GM13977 (cell line): ENCODE measurements around the gene BBS5.
A peak's percentile ranks its signal among the peaks of the same experiment; 100 is the strongest.
"Not testable (repeated sequence)": the region's sequence is repeated elsewhere in the genome, so short reads cannot be mapped to it uniquely, and the experiment has no call there.

Experiments used
- DNase-seq: peaks from one replicate; pipeline ENCODE4 v3.0.0; 2012; ENCODE audit warnings: low spot score
- in situ Hi-C: fragments of 300-500 bp; cut with MboI; formaldehyde crosslinking; loops from one replicate; pipeline ENCODE4 v1.12.0; 2022; ENCODE audit warnings: low sequenced_read_pairs, low pct_unique_long_range_greater_than_20kb, mixed read lengths, inconsistent platforms; ENCODE audit not compliant: unreplicated experiment
- TF ChIP-seq, protein P1 (sequence below): IDR thresholded peaks from 2 replicates; pipeline ENCODE4 v1.5.1; 2012; ENCODE audit warnings: mild to moderate bottlenecking, control low read depth; ENCODE audit not compliant: insufficient read depth; ENCODE audit errors: extremely low read depth, missing control alignments

BBS5 gene

DNA sequence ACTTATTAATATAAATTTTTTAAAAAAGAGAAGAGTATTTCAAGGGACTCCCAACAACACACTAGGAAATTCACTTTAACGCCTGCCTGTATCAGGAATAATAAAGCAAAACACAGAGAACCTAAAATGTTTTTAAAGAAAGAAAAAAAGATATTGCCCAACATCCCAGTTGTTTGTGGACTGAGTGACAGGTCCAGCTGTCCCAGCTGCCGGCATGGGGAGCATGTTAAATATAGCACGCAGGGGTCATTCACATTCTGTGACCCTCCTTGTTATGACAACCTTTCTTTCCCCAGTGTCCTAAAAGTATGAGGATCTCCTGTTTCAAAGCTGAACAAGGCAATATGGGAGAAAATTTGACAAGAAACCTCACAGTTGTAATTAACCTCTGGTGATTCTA lies 34.6 kb downstream of the BBS5 start:
- no peak for DNase-seq
- in situ Hi-C loops: no loop called here
- TF ChIP-seq, protein P1, sequence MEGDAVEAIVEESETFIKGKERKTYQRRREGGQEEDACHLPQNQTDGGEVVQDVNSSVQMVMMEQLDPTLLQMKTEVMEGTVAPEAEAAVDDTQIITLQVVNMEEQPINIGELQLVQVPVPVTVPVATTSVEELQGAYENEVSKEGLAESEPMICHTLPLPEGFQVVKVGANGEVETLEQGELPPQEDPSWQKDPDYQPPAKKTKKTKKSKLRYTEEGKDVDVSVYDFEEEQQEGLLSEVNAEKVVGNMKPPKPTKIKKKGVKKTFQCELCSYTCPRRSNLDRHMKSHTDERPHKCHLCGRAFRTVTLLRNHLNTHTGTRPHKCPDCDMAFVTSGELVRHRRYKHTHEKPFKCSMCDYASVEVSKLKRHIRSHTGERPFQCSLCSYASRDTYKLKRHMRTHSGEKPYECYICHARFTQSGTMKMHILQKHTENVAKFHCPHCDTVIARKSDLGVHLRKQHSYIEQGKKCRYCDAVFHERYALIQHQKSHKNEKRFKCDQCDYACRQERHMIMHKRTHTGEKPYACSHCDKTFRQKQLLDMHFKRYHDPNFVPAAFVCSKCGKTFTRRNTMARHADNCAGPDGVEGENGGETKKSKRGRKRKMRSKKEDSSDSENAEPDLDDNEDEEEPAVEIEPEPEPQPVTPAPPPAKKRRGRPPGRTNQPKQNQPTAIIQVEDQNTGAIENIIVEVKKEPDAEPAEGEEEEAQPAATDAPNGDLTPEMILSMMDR: no peak

DNA sequence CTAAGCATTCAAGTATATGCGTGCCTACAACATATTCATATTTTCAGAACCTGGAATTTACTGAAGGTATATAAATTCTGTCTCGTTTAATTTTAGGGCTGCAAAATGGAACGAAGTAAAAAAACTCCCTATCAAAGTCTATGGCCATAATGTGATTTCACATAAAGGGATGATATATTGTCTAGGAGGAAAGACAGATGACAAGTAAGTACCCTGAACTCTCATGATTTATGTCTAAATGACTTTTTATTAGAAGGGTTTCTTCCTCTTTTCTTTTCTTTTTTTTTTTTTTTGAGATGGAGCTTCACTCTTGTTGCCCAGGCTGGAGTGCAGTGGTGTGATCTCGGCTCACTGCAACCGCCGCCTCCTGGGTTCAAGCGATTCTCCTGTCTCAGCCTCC lies 35.5 kb downstream of the BBS5 start:
- DNase-seq, in situ Hi-C loops: not testable (repeated sequence)

DNA sequence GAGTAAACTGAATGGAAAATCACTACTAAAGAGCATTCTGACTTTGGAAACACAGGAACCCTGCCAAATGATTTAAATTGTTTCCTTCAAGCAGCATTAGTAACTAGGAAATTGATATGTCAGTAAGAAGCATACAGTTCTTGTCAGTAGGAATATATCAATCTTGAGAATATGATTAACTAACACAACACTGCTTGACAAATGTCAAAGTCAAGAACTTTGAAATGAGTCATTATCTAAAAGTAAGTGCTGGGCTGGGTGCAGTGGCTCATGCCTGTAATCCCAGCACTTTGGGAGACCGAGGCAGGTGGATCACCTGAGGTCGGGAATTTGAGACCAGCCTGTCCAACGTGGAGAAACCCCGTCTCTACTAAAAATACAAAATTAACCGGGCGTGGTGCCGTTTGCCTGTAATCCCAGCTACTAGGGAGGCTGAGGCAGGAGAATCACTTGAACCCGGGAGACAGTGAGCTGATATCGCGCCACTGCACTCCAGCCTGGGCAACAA lies 37.2 kb downstream of the BBS5 start:
- DNase-seq, in situ Hi-C loops: not testable (repeated sequence)

DNA sequence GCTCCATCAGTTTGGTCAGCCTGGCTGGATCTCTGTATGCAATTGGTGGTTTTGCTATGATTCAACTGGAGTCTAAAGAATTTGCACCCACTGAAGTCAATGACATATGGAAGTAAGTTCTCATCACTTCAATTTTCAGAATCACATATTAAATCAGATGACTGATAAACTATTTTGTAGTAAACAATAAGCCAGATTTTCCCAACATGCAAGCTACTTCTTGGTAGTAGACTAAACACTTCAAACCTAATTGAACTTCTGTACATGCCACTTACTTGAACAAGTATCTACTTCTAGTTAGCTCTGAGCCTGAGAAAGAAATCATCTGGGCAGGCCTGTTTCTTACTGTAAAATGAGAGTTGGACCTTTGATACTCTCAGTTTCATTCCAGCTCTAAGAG lies 41.6 kb downstream of the BBS5 start:
- no peak for DNase-seq
- TF ChIP-seq, protein P1: no peak
- in situ Hi-C loops: no loop called here

DNA sequence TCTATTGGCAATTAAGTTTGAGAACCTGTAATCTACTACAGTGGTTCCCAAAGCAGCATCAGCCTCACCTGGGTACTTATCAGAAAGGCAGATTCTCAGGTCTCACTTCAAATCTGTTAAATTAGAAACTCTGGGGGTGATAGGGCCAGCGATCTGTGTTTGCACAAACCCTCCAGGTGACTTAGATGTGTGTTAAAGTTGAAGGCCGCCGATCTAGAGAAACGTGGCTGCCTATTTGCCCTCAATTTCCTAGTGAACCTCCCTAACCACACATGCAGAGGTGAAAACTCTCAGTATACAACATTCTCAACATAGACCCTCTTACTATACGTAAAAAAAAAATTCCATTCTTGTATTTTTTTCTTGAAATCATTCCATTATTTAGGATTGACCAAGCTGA lies 44.4 kb downstream of the BBS5 start:
- in situ Hi-C loops: no loop called here
- DNase-seq: no peak
- TF ChIP-seq, protein P1: no peak

DNA sequence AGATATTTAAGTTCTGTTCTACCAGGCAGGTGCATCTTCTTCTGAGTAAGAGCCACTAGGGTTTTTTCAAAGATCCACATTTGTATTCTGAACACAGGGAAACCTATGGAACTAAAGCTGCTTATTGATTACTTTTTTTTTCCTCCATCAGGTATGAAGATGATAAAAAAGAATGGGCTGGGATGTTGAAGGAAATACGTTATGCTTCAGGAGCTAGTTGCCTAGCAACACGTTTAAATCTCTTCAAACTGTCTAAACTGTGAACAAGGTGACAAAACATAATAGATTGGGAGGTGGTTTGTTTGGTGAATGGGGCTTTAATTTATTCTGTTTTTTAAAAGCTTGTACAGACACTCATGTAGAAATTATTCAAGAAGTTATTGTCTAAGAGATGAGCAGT lies 46.1 kb downstream of the BBS5 start:
- in situ Hi-C loops: loop anchor here (25.0 kb wide), 1 partner anchor 262 kb away; the partner anchor contains the start of gene SSB
- no peak for DNase-seq

DNA sequence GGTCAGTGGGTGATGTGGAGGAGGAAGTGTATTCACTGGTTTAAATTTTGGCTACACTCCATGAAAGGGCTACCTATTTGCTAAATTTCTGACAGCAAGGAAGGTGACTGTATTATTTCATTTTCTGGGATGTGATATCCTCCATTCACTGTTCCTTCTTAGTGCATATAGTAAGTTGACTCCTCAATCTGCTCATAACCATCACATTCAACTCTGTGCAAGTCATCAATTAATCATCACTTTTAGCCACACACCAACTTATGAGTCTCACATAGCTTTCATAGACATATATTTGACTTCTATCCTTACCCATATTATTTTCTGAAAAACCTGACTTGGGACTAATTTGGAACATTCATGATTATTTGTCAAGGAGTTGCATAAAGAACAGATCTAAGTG lies 47.2 kb downstream of the BBS5 start:
- in situ Hi-C loops: loop anchor here (25.0 kb wide), 1 partner anchor 261 kb away; the partner anchor contains the start of gene SSB
- no peak for DNase-seq
- TF ChIP-seq, protein P1: no peak

More for the DNA sequence above, 46.1 kb downstream of the BBS5 start:
- TF ChIP-seq, protein P1: no peak

DNA sequence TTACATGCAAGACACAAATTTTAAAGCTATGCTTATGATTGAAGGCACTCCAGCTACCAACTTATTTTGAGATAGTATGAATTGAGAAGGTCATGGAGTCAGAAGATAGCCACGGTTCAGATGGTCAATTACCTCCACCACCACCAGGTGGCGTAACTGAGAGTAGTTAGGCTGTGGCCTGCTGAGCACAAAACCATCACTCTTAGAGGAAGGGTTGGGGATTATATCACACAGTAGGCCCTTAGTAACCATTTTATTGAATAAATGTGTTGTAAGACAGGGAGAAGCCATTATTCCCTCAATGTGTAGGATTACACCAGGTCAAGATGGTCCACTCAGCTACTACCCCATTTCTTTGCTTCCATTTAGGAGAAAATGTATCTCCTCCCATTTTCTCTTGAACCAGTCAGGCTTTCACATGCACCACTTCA lies 49.0 kb downstream of the BBS5 start:
- in situ Hi-C loops: loop anchor here (25.0 kb wide), 1 partner anchor 259 kb away; the partner anchor contains the start of gene SSB
- DNase-seq: peak; percentile 47
- TF ChIP-seq, protein P1: peak; percentile 82

DNA sequence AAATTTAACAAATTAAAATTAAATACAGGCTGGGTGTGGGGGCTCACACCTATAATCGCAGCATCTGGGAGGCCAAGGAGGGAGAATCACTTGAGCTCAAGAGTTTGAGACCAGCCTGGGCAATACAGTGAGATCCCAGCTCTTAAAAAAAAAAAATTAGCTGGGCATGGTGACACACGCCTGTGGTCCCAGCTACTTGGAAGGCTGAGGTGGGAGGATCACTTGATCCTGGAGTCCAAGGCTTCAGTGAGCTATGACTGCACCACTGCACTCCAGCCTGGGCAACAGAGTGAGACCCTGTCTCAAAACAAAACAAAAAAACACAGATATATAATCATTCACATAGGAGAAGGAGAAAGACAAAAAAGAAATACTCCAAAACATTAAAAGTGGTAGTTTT lies 60.2 kb downstream of the BBS5 start:
- in situ Hi-C loops: loop anchor here (25.0 kb wide), 1 partner anchor 248 kb away; the partner anchor contains the start of gene SSB
- DNase-seq: not testable (repeated sequence)
